NOMO-1 (cell line): ENCODE measurements around the gene PTPN3.

ENCODE experiments used
- DNase-seq, 2 experiments: peaks; one replicate each; lab custom pipeline; 2025; ENCODE audit not compliant: unreplicated experiment in 2 of 2; lab: John Stamatoyannopoulos, UW

The PTPN3 gene

GRCh38 chr9:109478051-109478563 lies 20.0 kb downstream of the PTPN3 start:
- DNase-seq: no peak

GRCh38 chr9:109477258-109478050 lies 20.7 kb downstream of the PTPN3 start:
- peak; percentile 66 to 72 for DNase-seq

- DNase-seq: no peak
Observed at GRCh38 chr9:109476642-109477257, 21.4 kb downstream of the PTPN3 start.

GRCh38 chr9:109475526-109475925 lies 22.6 kb downstream of the PTPN3 start:
- DNase-seq: no peak

- no peak for DNase-seq
Observed at GRCh38 chr9:109474944-109475343, 23.2 kb downstream of the PTPN3 start.

GRCh38 chr9:109474170-109474569 lies 23.9 kb downstream of the PTPN3 start:
- DNase-seq: no peak

- DNase-seq: no peak
Observed at GRCh38 chr9:109473329-109473728, 24.8 kb downstream of the PTPN3 start.

- DNase-seq: peak in 1 of 2 experiments; percentile 4
Observed at GRCh38 chr9:109471475-109472393, 26.4 kb downstream of the PTPN3 start.

GRCh38 chr9:109469646-109470358 lies 28.3 kb downstream of the PTPN3 start:
- peak; percentile 80 for DNase-seq

- peak; percentile 64 to 78 for DNase-seq
Observed at GRCh38 chr9:109468927-109469326, 29.2 kb downstream of the PTPN3 start.

GRCh38 chr9:109467936-109468335 lies 30.2 kb downstream of the PTPN3 start:
- DNase-seq: peak; percentile 81 to 97

GRCh38 chr9:109466623-109467590 lies 31.2 kb downstream of the PTPN3 start:
- no peak for DNase-seq

GRCh38 chr9:109463924-109464625 lies 34.0 kb downstream of the PTPN3 start:
- DNase-seq: peak; percentile 15 to 16

GRCh38 chr9:109460576-109460975 lies 37.5 kb downstream of the PTPN3 start:
- DNase-seq: no peak

- no peak for DNase-seq
Observed at GRCh38 chr9:109459423-109459822, 38.7 kb downstream of the PTPN3 start.

GRCh38 chr9:109458453-109459211 lies 39.5 kb downstream of the PTPN3 start:
- no peak for DNase-seq

GRCh38 chr9:109456811-109457210 lies 41.3 kb downstream of the PTPN3 start:
- DNase-seq: no peak

GRCh38 chr9:109455861-109456260 lies 42.2 kb downstream of the PTPN3 start:
- DNase-seq: no peak
